A172 (cell line): ENCODE data around the gene PTPN1. TPM values are rescaled to one million over a fixed set of nuclear protein-coding genes. Genes with fewer than 3 reads are reported as not detected.

ENCODE experiments used
- DNase-seq: peaks from one replicate; pipeline ENCODE4 v3.0.0-alpha.2; 2015; ENCODE audit warnings: low spot score
- total RNA-seq: library from RNA; depleted of rRNA; stranded (reverse); fragments of >200 nt; shearing (Covaris generic); gene quantifications from 2 replicates; pipeline ENCODE4 v1.2.3, GENCODE V29; 2014; rRNA removed

The PTPN1 gene
- total RNA-seq, 1 experiment from 2014 or later: 56.9 TPM

- no peak for DNase-seq
These were observed 124.0 kb downstream of the PTPN1 start for GRCh38 chr20:50634191-50634590.

Other genes starting within 250 kb of the PTPN1 start
- 0.07 TPM in 1 of 2 replicates, not detected in the other for gene RIPOR3, start 181.2 kb downstream of the PTPN1 start, total RNA-seq
- 3.2 and 4.7 TPM in 2 replicates for gene PARD6B, start 221.2 kb downstream of the PTPN1 start, total RNA-seq